ENCODE data around the gene CLDN4. TPM values are rescaled to one million over a fixed set of nuclear protein-coding genes. Genes with fewer than 3 reads are reported as not detected.

CLDN4 gene
- polyA plus RNA-seq, 1 experiment, result 0.15 TPM

DNA sequence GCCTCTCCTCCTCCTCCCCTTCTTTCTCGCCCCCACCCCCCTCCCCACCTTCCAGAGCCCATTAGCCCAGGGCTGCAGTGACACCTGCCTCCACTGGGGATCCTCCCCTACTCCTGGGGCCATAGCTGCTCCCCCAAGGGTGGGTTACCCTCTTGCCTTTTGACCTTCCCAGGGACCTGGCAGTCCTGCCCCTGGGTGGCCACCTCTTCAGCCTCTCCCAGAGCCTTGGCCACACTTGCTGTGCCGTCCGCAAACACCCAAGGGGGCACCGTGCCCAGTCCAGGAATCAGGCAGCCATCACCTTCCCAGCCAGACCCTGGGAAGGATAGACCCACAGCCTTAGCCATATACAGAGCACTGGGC is 19.8 kb upstream of the CLDN4 start:
- ChIA-PET CTCF (interaction anchor here (1.3 to 3.3 kb wide), 4 partner anchors 8 to 44 kb away, joined by 3 to 39 read pairs (median 4); no protein-coding TSS in a partner anchor), POLR2A (no interaction called here)
- no peak for DNase-seq (ENCODE audit: low read depth, low spot score)
- no peak overlapping the region for H3K27ac ChIP-seq (ENCODE audit: low read depth, low read length)
- no peaks in the 10 kb centered on the region for H3K27me3 ChIP-seq (ENCODE audit: control insufficient read depth, insufficient read depth, low read length)
- no peak overlapping the region for H3K4me3 ChIP-seq (ENCODE audit: low read depth, low read length)
- TF ChIP-seq, protein P1, sequence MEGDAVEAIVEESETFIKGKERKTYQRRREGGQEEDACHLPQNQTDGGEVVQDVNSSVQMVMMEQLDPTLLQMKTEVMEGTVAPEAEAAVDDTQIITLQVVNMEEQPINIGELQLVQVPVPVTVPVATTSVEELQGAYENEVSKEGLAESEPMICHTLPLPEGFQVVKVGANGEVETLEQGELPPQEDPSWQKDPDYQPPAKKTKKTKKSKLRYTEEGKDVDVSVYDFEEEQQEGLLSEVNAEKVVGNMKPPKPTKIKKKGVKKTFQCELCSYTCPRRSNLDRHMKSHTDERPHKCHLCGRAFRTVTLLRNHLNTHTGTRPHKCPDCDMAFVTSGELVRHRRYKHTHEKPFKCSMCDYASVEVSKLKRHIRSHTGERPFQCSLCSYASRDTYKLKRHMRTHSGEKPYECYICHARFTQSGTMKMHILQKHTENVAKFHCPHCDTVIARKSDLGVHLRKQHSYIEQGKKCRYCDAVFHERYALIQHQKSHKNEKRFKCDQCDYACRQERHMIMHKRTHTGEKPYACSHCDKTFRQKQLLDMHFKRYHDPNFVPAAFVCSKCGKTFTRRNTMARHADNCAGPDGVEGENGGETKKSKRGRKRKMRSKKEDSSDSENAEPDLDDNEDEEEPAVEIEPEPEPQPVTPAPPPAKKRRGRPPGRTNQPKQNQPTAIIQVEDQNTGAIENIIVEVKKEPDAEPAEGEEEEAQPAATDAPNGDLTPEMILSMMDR (IDR thresholded peaks at IDR 0.05; ENCODE audit: low read depth, low read length), result no peak
- peaks cover 5% of the 10 kb centered on the region; the same call in 1 of the 2 replicates for H3K9me3 ChIP-seq (ENCODE audit: control insufficient read depth, insufficient read depth, low read length)

DNA sequence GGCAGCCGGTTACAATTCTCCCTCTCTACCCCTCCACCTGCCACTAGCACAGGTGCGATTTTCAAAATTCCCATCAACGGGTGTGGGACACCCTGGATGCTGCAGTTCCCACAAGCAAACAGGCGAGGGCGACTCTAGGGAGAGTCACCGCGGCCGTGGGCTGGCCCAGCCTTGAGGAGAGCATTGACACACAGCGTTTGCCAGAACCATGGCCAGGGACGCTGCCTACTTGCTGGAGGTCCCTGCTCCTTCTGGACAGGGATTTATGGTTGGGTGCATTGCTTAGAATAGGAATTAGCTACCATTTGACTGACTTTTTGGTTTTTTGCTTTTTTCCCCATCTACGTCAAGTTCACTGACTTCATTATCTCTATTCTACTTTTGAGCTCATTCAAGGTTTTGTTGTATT is 19.0 kb upstream of the CLDN4 start:
- POLR2A ChIA-PET, result interaction anchor here (0.6 kb wide), 1 partner anchor 1654 kb away, joined by 3 read pairs; no protein-coding TSS in a partner anchor
- Histone ChIP-seq H3K27me3 (ENCODE audit: control insufficient read depth, insufficient read depth, low read length) (no peaks in the 10 kb centered on the region), H3K9me3 (ENCODE audit: control insufficient read depth, insufficient read depth, low read length) (peaks cover 5% of the 10 kb centered on the region; the same call in 1 of the 2 replicates), H3K27ac (ENCODE audit: low read depth, low read length) (no peak overlapping the region), H3K4me3 (ENCODE audit: low read depth, low read length) (no peak overlapping the region)
- TF ChIP-seq, protein P1 (IDR thresholded peaks at IDR 0.05; ENCODE audit: low read depth, low read length), result peak; percentile 72
- CTCF ChIA-PET, result interaction anchor here (0.6 to 3.3 kb wide), 11 partner anchors 8 to 52 kb away, joined by 3 to 39 read pairs (median 4); partner anchors contain the start of genes METTL27 and TMEM270
- no peak for DNase-seq (ENCODE audit: low read depth, low spot score)

DNA sequence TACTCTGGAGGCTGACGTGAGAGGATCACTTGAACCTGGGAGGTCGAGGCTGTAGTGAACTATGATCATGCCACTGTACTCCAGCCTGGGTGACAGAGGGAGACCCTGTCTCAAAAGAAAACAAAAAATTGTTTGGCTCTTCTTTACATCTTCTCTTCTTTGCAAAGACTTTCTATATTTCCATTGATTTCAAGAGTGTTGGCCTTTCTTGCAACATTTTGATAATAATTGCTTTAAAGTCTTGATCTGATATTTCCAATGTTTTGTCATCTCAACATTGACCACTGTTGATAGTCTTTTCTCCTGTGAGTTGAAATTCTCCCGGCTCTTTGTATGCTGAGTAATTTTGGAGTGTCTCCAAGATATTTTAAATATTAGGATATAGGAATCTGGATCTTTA is 17.8 kb upstream of the CLDN4 start:
- ChIA-PET POLR2A (no interaction called here), CTCF (interaction anchor here (1.2 kb wide), 1 partner anchor 37 kb away, joined by 4 read pairs; no protein-coding TSS in a partner anchor)
- no peak for DNase-seq (ENCODE audit: low read depth, low spot score)
- Histone ChIP-seq H3K27me3 (ENCODE audit: control insufficient read depth, insufficient read depth, low read length) (no peaks in the 10 kb centered on the region), H3K9me3 (ENCODE audit: control insufficient read depth, insufficient read depth, low read length) (peaks cover 5% of the 10 kb centered on the region; the same call in 1 of the 2 replicates), H3K4me3 (ENCODE audit: low read depth, low read length) (no peak overlapping the region), H3K27ac (ENCODE audit: low read depth, low read length) (no peak overlapping the region)
- TF ChIP-seq, protein P1 (IDR thresholded peaks at IDR 0.05; ENCODE audit: low read depth, low read length), result no peak

DNA sequence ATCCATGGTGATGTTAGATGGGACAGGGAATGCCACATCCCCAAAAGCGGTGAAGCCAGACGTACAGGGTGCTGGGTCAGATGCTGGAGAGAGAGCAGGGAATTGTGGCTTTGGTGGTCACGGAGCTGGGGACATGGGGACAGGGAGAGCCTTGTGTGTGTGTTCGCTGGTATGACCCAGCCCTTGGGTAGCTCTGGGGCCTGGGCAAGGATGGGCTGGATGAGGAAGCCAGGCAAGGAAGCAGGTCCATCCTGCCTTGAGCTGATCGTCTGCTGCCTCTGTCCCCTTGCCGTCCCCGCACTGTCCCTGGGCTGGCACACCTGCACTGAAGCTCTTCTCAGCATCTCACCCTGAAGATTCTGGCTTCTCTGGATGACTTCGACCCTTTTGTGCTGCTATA is 15.4 kb upstream of the CLDN4 start:
- TF ChIP-seq, protein P1 (IDR thresholded peaks at IDR 0.05; ENCODE audit: low read depth, low read length), result no peak
- no peak for DNase-seq (ENCODE audit: low read depth, low spot score)
- Histone ChIP-seq H3K27ac (ENCODE audit: low read depth, low read length) (no peak overlapping the region), H3K4me3 (ENCODE audit: low read depth, low read length) (no peak overlapping the region), H3K27me3 (ENCODE audit: control insufficient read depth, insufficient read depth, low read length) (no peaks in the 10 kb centered on the region), H3K9me3 (ENCODE audit: control insufficient read depth, insufficient read depth, low read length) (peaks cover 5% of the 10 kb centered on the region; the same call in 1 of the 2 replicates)
- POLR2A ChIA-PET, result no interaction called here
- CTCF ChIA-PET, result interaction anchor here (1.1 kb wide), 1 partner anchor 35 kb away, joined by 3 read pairs; no protein-coding TSS in a partner anchor

DNA sequence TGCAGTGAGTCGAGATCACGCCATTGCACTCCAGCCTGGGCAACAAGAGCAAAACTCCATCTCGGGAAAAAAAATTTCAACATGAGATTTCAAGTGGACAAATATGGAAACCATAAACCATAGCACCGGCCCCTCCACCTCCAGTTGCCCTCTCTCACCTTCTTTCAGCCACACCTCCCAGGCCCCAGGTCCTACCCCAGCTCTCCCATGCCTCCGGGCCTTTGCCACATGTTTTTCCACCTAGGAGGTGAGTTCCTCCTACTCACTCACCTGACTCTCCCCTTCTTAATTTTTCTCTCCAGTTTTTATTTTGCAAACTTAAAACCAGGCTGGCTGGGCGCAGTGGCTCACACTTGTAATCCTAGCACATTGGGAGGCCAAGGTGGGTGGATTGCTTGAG is 13.7 kb upstream of the CLDN4 start:
- peaks cover 5% of the 10 kb centered on the region; the same call in 1 of the 2 replicates for H3K9me3 ChIP-seq (ENCODE audit: control insufficient read depth, insufficient read depth, low read length)
- no peaks in the 10 kb centered on the region for H3K27me3 ChIP-seq (ENCODE audit: control insufficient read depth, insufficient read depth, low read length)
- ChIA-PET CTCF (no interaction called here), POLR2A (no interaction called here)
- DNase-seq (ENCODE audit: low read depth, low spot score), result no peak
- H3K4me3 ChIP-seq (ENCODE audit: low read depth, low read length), result no peak overlapping the region
- TF ChIP-seq, protein P1 (IDR thresholded peaks at IDR 0.05; ENCODE audit: low read depth, low read length), result no peak
- H3K27ac ChIP-seq (ENCODE audit: low read depth, low read length), result no peak overlapping the region
